NAMALWA (cell line): ENCODE results near the gene MUC4.
A peak's percentile ranks its signal among the peaks of the same experiment; 100 is the strongest.

Experiments
- DNase-seq: peaks from one replicate; pipeline ENCODE4 v3.0.0-alpha.2; 2015; ENCODE audit warnings: low spot score

MUC4 gene, protein sequence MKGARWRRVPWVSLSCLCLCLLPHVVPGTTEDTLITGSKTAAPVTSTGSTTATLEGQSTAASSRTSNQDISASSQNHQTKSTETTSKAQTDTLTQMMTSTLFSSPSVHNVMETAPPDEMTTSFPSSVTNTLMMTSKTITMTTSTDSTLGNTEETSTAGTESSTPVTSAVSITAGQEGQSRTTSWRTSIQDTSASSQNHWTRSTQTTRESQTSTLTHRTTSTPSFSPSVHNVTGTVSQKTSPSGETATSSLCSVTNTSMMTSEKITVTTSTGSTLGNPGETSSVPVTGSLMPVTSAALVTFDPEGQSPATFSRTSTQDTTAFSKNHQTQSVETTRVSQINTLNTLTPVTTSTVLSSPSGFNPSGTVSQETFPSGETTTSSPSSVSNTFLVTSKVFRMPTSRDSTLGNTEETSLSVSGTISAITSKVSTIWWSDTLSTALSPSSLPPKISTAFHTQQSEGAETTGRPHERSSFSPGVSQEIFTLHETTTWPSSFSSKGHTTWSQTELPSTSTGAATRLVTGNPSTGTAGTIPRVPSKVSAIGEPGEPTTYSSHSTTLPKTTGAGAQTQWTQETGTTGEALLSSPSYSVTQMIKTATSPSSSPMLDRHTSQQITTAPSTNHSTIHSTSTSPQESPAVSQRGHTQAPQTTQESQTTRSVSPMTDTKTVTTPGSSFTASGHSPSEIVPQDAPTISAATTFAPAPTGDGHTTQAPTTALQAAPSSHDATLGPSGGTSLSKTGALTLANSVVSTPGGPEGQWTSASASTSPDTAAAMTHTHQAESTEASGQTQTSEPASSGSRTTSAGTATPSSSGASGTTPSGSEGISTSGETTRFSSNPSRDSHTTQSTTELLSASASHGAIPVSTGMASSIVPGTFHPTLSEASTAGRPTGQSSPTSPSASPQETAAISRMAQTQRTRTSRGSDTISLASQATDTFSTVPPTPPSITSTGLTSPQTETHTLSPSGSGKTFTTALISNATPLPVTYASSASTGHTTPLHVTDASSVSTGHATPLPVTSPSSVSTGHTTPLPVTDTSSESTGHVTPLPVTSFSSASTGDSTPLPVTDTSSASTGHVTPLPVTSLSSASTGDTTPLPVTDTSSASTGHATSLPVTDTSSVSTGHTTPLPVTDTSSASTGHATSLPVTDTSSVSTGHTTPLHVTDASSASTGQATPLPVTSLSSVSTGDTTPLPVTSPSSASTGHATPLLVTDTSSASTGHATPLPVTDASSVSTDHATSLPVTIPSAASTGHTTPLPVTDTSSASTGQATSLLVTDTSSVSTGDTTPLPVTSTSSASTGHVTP (N-terminal part only)

DNA sequence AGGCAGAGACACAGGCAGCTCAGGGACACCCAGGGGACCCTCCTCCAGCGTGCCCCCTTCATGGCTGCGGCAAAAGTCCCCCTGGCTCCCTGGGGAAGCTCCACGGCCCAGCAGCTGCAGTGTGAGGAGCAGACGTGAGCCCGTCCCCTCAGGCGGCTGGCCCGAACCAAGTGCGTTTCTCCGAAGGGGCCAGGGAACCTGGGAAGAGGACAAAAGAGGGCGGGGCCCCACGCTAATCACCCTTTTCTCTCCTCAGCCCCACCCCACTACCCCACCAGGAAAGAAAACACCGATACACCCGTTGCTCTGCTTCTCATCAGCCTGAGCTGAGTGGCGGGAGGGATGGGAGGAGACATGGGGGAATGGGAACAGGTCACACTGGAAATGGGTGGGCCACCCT, at the start of gene MUC4:
TSS of gene MUC4 (minus strand) at position 174 of the 400 bp plus-strand sequence. CDS start at position 62, 112 bp downstream.
- DNase-seq = no peak

DNA sequence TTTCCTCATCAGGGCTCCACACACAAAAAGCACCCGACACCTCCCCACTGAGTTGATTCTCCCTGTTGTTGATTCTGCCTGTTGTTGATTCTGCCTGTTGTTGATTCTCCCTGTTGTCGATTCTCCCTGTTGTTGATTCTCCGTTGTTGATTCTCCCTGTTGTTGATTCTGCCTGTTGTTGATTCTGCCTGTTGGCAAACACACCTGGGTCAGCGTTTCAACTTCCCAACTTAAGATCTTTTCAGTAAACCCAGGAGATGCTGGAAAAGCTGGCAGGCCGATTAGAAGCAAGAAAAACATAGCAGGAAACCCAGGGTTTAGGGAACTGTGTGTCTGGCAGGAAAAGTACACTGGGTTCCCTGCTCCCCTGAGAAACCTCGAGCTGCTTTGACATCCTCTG, 48.7 kb upstream of the MUC4 start:
- DNase-seq = no peak

DNA sequence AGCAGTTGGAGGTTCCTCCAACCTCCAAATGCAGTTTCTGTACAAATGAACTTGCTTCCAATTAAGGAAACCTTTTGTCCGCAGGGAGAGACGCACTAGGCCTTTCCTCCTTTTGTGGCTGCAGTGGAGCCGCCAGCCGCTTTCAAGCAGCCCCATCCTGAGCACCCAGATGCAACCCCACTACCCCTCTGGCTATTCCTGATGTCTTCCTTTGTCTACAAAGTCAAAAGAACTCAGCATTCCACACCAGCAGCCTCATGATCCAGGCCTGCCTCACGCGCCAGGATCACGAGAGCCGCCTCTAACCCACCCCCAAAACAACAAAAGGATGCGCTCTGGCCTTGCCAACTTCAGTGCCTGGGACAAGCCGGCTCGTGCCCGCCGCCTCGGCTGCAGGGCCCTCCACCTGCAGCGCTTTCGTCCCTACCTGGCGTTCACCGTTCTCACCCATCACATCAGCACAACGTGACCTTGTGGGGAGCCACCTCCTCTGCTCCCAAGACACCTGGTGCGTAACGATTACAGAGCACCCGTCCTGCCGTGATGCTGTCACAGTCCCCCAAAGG, 48.2 kb upstream of the MUC4 start:
- DNase-seq = no peak

DNA sequence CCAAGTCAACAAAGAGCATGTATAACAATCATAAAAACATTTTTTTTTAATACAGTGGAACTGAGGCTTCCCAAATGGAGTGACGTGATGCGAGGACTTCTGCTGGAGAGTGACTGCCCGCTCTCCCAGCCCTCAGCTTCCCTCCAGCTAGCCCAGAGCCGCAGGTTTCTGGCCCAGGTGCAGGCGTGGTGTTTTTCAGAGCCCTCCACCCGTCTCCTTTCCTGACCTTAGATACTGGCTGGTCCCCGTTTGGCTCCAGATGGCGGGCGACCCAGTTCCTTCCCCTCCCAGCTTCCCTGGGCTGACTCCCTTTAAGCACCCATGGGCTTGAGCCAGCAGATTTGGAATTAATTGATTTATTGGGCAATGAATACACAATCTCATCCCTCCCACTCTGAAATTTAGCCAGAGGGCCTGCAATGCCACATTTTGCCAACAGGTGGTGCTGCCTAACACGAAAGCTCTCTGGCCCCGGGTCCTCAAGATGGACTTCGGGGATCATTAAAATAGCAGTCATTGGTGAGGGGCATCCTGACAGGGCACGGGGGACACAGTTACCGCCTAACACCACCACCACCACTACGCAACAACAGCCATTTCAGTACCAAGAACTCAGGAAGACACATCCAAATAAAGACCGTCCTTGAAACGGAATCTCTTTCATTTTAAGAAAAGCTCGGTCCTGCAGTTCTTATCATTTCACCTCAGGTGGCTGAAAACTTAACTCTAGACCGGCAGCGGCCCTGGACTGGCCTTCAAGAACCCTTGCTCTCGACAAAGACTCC, 47.5 kb upstream of the MUC4 start:
- peak; percentile 81 for DNase-seq

DNA sequence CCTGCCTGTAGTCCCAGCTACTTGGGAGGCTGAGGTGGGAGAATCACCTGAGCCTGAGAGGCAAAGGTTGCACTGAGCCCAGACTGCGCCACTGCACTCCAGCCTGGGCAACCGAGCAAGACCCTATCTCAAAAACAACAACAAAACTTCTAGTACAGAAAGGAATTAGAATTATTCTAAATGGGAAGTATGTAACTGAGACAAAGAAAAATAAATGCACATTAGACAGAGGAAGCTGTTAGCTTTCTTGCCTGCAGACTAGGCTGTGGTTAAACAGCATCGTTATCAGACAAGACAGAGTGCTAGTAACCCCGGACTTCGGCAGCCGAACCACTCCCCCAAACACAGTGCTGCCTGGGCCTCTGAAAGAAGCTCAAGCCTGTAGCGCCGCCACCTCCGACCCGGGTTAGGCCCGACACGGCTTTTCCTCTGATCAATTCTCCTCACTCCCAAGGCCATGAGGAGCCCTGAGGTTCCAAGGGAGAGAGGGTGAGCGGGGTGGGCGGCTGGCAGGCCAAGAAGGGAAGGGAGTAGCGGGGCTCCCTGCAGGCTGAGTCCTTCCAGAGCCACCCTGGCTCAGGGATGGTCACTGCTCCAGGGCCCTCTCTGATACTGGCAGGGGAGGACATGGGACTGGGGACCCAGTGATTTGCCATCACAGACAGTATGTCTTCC, 44.8 kb upstream of the MUC4 start:
- DNase-seq = no peak

DNA sequence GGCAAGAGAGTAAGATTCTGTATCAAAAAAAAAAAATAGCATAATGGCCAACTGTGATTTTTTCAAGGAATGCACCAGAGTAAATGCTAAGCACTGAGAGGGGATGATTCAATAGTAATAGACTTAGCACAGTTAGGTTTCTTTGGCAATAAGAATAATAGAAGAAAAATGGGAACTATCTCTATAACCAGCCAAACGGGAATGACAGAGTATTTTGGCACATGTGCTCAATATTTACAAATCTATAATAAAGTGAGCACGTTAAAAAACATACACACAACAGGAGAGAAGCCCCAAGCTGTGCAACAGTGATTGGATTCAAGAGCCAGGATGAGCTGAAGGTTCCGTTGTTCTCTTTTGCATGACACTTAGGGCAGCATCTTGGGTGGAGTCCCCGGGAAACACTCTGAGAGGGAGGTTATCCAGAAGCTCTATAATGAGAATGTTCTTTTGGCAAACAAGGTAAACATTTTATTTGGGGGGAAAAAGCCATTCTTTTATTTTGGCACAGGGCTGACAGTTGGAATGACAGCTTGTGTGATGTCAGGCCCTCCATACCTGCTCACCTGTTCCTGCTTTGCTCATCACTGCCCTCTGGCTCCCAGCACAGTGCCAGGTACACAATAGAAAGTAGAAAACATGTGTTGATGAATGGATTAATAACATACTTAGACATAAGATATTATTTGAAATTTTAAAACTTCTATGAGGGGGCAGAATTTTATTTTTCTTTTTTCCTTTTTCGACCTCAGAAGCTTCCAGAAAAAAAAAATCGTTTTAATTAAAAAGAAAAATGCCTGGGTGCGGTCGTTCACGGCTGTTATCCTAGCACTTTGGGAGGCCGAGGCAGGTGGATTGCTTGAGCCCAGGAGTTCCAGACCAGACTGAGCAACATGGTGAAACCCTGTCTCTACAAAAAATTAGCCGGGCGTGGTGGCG, 44.0 kb upstream of the MUC4 start:
- no peak for DNase-seq

DNA sequence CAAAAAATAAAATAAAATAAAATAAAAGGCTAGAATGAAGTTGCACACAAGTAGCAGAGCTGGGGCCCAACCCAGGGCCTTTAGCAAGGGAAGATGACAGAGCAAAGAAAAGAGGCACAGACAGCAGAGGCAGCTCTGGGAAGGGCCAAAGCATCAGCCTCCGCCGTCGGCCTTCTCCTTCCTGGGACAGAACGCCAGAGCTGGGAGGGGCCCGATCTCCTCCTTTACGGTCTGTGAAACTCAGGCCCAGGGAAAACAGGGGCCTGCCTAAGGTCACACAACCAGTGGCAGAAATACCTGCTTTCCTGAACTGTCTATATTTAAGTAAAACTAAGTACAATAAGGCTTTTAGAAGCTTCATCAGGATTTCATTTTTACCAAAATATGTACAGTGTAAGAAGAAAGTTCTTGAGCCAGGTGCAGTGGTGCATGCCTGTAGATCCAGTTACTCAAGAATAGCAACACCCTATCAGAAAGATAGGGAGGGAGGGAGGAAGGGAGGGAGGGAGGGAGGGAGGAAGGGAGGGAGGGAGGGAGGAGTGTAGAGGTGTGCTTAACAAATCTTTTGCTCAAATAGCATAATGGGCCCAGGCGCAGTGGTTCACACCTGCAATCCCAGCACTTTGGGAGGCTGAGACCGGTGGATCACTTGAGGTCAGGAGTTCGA, 43.0 kb upstream of the MUC4 start:
- DNase-seq = no peak

DNA sequence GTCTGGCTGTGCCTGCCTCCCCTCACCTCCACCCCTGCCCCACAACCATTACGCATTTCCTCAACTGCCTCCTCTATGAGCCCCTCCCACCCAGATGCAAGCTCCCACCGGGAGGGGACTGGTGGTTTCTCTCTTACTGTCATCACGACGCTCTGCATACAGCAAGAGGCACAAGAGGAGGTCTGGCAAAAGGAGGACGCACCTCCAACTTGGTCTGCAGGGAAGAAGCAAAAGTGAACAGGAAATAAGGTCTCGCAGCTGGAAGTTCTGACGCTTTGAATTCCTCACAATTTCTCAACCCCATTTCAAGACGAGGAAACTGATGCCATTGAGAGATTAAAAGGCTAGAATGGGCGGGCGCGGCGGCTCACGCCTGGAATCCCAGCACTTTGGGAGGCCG, 42.3 kb upstream of the MUC4 start:
- no peak for DNase-seq

DNA sequence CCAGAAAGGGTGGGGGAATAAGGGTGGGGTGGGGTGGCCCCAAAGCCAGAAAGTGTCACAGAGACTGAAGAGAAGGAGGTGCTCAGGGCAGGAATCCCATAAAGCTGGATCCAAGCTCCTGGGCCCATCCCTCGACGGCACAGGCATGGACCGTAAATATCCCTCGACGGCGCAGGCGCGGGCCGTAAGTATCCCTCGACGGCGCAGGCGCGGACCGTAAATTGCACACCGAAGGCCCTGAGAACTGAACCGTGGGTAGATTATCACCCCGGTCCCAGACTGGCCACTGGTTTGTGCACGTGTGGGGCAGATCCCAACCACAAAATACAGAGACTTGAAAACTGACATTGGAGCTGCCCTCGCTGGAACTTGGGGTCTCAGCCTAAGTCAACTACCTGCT, 41.3 kb upstream of the MUC4 start:
- DNase-seq = no peak

DNA sequence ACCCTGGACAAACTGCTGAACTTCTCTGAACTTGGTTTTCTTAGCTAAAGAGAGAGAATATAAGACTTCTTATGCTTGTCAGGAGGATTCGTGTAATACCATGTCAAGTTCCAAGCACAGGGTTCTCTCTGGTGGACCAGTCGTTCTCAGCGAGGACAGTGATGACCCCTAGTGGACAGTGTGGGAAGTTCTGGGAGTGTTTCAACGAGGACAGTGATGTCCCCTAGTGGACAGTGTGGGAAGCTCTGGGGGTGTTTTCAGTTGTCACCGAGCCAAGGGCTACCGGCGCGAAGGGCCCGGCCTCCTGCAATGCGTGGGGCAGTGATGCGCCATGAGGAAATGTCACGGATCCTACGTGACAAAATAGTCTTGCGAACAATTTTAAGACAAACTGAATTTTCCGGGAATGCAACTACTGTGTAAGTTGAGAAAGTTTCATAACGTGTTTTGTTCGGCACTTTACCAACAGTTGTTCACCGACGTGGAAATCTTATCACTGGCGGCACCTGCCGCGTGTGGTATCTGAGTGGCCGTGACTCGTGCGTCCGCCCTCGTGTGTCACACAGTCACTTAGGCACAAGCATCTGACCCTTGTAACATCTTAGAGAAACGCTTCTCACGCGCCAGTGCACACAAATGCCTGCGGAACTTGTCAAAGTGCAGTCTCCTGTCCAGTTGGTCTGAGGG, 39.3 kb upstream of the MUC4 start:
- peak; percentile 96 for DNase-seq

DNA sequence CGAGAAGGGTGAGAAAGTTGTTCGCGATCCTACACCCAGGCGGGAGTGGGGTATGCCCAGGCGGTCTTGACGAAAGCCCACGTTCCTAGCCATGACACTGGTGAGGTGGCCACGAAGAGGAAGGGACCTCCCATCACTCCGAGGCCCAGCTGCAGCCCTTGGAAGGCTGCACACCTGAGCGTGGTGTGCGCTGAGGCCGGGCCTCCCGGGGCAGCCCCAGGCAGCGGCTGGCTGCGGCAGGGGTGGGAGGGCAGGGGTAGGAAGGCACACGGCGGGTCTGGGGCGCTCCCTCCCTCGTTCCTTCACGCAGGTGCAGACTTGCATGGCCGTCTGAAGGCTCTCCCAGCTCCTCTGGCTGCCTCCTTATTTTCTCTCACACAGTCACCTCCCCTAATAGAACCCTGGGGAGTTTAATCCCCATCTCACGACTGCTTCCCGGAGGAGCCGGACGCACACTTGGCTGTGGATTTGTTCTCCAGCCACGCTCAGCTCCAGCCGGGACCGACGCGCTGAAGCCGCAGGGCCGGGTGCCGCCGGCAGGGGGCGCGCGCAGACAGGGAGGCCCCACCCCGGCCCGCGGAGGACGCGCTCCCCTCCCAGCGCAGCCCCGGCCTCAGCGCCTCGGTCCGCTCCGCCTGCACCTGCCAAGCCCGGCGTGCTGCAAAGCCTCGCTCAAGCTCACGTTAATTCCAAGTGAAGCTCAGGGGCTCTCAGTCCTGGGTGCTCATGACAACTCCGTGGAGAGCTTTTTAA, 37.8 kb upstream of the MUC4 start:
- DNase-seq = no peak

DNA sequence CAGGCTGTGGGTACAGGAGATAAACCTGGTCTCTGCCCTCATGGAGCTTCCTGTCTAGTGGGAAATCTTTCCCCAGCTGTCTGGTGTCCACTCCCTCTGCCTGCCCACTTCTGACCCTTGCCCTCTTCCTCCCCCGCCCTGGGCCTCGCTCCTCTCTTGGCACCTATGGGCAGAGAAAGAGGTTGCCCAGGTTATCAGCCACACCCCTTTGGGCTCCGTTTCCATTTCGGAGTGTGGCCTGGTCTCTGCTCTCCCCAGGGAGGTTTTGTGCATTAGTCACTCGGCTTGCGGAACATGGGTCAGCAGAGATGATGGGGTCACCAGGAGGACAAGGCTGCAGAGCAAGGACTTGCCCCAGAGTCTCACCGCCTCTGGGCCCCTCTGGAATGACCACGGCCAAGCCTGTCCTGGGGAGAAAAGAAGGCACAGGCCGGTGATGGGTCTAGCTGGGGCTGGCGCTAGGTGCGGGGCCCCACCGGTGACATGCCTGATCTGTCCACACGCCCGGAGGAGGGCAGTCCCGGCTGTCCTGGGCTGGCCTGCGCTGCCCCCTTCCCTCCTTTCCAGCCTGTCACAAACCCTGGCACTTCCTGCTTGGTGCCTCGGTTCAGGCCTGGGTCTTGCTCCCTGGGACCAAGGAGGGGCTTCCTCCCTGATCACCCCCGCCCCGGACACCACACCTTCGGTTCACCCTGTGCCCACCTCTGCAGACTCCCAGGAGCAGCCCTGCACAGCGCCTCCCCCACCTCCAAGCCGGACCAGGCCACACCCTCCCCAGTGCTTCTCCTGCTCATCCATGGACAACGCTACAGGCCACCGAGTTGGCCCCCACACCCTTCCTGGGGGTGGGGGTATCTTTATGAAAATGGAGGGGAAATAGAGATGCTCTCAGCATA, 35.6 kb upstream of the MUC4 start:
- DNase-seq = no peak

DNA sequence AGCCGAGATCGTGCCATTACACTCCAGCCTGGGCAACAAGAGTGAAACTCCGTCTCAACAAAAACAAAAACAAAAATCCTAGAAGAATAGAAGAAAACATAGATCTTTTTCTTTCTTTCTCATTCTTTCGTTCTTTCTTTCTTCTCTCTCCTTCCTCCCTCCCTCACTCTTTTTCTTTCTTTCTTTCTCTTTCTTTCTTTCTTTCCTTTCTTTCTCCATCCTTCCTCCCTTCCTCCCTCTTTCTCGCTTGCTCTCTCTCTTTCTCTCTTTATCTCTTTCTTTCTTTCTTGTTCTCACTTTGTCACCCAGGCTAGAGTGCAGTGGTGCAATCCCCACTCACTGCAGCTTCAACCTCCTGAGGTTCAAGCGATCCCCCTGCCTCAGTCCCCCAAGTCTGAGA, 33.8 kb upstream of the MUC4 start:
- no peak for DNase-seq

DNA sequence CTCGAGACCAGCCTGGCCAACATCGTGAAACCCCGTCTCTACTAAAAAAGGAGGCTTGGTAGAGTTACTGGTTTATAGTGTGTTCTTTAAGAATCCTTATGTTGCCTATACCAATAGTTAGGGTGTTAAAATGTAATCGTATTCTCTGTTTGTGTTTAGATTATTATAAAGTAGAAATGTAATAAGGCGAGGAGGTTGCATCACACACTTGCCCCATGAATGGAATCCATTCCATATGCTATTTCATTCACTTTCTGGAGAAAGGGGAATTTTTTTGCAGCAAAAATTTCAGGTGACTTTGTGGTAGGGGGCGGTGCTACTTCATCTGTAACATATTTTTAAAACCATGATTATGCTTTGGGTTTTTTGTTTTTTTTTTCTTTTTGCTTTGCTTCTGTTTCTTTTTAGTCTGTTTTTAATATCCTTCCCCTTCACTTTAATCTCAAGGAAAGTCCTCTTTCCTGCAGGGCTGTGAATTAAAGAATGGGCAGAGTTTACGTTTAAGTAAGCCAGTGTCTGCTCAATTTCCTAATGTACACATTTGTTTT, 33.0 kb upstream of the MUC4 start:
- no peak for DNase-seq

DNA sequence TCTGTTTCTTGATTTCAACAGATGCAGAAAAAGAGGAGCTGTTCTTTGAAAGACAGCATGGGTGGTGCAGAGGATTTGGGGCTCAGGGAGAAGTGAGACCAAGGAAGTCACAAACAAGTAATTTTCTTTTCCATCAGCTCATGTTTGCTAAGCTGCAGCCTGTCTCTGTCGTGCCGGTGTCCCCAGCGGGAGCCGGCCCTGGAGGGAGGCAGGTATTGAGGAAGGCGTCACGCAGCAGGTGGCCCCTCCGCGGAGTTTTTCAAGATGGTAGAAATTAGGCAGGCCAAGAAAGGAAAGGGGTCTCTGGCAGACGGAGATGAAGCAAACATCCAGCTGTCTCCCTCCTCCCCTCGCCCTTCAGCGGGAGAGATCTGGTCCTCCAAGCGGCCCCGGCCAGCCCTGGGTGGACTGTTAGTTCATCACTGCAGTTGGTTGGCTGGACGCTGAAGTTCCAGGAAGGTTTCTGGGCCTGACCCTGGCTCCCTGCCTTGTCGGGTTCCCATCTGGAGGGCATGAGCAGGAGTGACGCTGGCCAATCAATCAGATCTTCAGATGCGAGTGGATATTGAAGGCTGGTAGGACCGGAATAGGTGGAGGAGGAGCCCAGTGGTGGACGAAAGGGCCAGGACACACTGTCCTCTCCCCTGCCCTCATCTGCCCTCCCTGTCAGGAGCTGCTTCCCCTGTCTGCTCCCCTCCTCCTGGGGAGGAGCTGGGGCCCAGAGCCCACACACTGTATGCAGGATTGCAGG, 27.7 kb upstream of the MUC4 start:
- DNase-seq = no peak
